ENCODE data around the gene DNAJC22. TPM values are rescaled to one million over a fixed set of nuclear protein-coding genes. Genes with fewer than 3 reads are reported as not detected.

DNAJC22 gene
- polyA plus RNA-seq, 1 donor from 2014 or later = 0.54 TPM

- no peak for TF ChIP-seq TAF1 (IDR thresholded peaks at IDR 0.05; ENCODE audit: low read depth)
- no peaks in the 10 kb centered on the region for H4K20me1 ChIP-seq (ENCODE audit: insufficient read depth)
- no peaks in the 10 kb centered on the region for H3K9me3 ChIP-seq (ENCODE audit: low read length)
- H3K79me2 ChIP-seq (replicated peaks; ENCODE audit: insufficient read depth, low read length) = no peaks in the 10 kb centered on the region
- H3K4me2 ChIP-seq (ENCODE audit: low read length) = no peak overlapping the region
- no peak overlapping the region for H3K27ac ChIP-seq (ENCODE audit: low read length)
- H3K9me2 ChIP-seq (ENCODE audit: insufficient read depth, low read length) = no peaks in the 10 kb centered on the region
- H3K36me3 ChIP-seq (ENCODE audit: insufficient read depth, low read length) = no peaks in the 10 kb centered on the region
- no peak overlapping the region for H3K9ac ChIP-seq (ENCODE audit: low read length)
- H3F3A ChIP-seq (ENCODE audit: insufficient read depth, low read length, poor library complexity, severe bottlenecking) = no peaks in the 10 kb centered on the region
- H3K27me3 ChIP-seq (ENCODE audit: insufficient read depth, low read depth, low read length) = no peaks in the 10 kb centered on the region
- no peak overlapping the region for H3K4me3 ChIP-seq (ENCODE audit: low read length)
- no peak overlapping the region for H2AFZ ChIP-seq (ENCODE audit: low read depth, low read length)
Measured at GRCh38 chr12:49325606-49326005, 21.1 kb upstream of the DNAJC22 start.

DNA sequence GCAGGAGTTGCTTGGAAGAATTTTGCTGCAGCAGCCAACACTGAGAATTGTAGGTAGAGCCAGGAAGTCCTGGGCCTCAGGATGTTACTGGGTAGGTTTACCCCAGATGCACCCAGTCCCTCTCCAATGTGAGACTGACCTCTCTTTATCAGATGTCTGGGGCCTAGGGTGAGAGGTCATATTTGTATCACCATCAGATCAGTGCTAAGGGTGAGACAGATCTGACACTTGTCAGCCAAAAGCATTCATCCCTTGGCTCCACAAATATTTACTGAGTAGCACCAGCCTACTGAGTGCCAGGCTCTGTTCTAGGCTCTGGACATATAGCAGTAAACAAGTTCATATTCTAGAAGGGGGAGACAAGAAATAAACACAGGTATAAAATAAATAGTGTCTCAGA, 19.3 kb upstream of the DNAJC22 start:
- Histone ChIP-seq H3K9me2 (ENCODE audit: insufficient read depth, low read length) (no peaks in the 10 kb centered on the region), H2AFZ (ENCODE audit: low read depth, low read length) (no peak overlapping the region), H4K20me1 (ENCODE audit: insufficient read depth) (no peaks in the 10 kb centered on the region), H3K27me3 (ENCODE audit: insufficient read depth, low read depth, low read length) (peaks cover 6% of the 10 kb centered on the region), H3F3A (ENCODE audit: insufficient read depth, low read length, poor library complexity, severe bottlenecking) (no peaks in the 10 kb centered on the region), H3K9me3 (ENCODE audit: low read length) (no peaks in the 10 kb centered on the region), H3K4me2 (ENCODE audit: low read length) (no peak overlapping the region), H3K4me3 (ENCODE audit: low read length) (no peak overlapping the region), H3K36me3 (ENCODE audit: insufficient read depth, low read length) (no peaks in the 10 kb centered on the region), H3K27ac (ENCODE audit: low read length) (no peak overlapping the region), H3K9ac (ENCODE audit: low read length) (no peak overlapping the region), H3K79me2 (replicated peaks; ENCODE audit: insufficient read depth, low read length) (no peaks in the 10 kb centered on the region)
- no peak for TF ChIP-seq RAD21 (conservative IDR thresholded peaks at IDR 0.05)
- TF ChIP-seq SMC3 (conservative IDR thresholded peaks at IDR 0.05; ENCODE audit: poor library complexity) = no peak
- TF ChIP-seq EZH2 (IDR thresholded peaks at IDR 0.05; ENCODE audit: borderline replicate concordance, insufficient read depth, low read length, poor library complexity, severe bottlenecking) = no peak
- no peak for TF ChIP-seq POLR2AphosphoS5 (IDR thresholded peaks at IDR 0.05)
- TF ChIP-seq, protein P1, sequence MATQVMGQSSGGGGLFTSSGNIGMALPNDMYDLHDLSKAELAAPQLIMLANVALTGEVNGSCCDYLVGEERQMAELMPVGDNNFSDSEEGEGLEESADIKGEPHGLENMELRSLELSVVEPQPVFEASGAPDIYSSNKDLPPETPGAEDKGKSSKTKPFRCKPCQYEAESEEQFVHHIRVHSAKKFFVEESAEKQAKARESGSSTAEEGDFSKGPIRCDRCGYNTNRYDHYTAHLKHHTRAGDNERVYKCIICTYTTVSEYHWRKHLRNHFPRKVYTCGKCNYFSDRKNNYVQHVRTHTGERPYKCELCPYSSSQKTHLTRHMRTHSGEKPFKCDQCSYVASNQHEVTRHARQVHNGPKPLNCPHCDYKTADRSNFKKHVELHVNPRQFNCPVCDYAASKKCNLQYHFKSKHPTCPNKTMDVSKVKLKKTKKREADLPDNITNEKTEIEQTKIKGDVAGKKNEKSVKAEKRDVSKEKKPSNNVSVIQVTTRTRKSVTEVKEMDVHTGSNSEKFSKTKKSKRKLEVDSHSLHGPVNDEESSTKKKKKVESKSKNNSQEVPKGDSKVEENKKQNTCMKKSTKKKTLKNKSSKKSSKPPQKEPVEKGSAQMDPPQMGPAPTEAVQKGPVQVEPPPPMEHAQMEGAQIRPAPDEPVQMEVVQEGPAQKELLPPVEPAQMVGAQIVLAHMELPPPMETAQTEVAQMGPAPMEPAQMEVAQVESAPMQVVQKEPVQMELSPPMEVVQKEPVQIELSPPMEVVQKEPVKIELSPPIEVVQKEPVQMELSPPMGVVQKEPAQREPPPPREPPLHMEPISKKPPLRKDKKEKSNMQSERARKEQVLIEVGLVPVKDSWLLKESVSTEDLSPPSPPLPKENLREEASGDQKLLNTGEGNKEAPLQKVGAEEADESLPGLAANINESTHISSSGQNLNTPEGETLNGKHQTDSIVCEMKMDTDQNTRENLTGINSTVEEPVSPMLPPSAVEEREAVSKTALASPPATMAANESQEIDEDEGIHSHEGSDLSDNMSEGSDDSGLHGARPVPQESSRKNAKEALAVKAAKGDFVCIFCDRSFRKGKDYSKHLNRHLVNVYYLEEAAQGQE (IDR thresholded peaks at IDR 0.05; ENCODE audit: borderline replicate concordance) = no peak
- no peak for TF ChIP-seq MXI1 (conservative IDR thresholded peaks at IDR 0.05; ENCODE audit: poor library complexity, severe bottlenecking)
- no peak for TF ChIP-seq EP300 (conservative IDR thresholded peaks at IDR 0.05; ENCODE audit: poor library complexity, severe bottlenecking)
- no peak for TF ChIP-seq TAF1 (IDR thresholded peaks at IDR 0.05; ENCODE audit: low read depth)
- TF ChIP-seq, protein P2, sequence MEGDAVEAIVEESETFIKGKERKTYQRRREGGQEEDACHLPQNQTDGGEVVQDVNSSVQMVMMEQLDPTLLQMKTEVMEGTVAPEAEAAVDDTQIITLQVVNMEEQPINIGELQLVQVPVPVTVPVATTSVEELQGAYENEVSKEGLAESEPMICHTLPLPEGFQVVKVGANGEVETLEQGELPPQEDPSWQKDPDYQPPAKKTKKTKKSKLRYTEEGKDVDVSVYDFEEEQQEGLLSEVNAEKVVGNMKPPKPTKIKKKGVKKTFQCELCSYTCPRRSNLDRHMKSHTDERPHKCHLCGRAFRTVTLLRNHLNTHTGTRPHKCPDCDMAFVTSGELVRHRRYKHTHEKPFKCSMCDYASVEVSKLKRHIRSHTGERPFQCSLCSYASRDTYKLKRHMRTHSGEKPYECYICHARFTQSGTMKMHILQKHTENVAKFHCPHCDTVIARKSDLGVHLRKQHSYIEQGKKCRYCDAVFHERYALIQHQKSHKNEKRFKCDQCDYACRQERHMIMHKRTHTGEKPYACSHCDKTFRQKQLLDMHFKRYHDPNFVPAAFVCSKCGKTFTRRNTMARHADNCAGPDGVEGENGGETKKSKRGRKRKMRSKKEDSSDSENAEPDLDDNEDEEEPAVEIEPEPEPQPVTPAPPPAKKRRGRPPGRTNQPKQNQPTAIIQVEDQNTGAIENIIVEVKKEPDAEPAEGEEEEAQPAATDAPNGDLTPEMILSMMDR (IDR thresholded peaks at IDR 0.05; ENCODE audit: poor library complexity, severe bottlenecking) = no peak

DNA sequence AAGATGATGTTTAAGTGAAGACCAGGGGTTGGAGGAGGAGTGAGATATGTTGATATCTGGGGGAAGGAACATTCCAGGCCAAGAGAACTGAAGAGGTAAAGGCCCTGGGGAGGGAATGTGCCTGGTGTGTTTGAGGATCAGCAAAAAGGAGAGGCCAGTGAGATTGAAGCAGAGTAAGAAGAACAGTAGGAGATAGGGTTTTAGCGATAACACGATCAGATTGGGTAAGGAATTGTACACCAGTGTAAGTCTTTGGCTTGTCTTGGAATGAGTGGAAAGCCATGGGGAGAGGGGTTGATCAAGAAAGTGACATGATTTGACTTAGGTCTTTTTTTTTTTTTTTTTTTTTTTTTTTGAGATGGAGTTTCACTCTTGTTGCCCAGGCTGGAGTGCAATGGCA, 18.8 kb upstream of the DNAJC22 start:
- H3F3A ChIP-seq (ENCODE audit: insufficient read depth, low read length, poor library complexity, severe bottlenecking) = no peaks in the 10 kb centered on the region

More for the DNA sequence above, 18.8 kb upstream of the DNAJC22 start:
- H2AFZ ChIP-seq (ENCODE audit: low read depth, low read length) = no peak overlapping the region
- H3K4me3 ChIP-seq (ENCODE audit: low read length) = no peak overlapping the region
- TF ChIP-seq MXI1 (conservative IDR thresholded peaks at IDR 0.05; ENCODE audit: poor library complexity, severe bottlenecking) = no peak
- no peak for TF ChIP-seq RAD21 (conservative IDR thresholded peaks at IDR 0.05)
- H3K4me2 ChIP-seq (ENCODE audit: low read length) = no peak overlapping the region
- no peaks in the 10 kb centered on the region for H3K9me2 ChIP-seq (ENCODE audit: insufficient read depth, low read length)
- no peaks in the 10 kb centered on the region for H3K9me3 ChIP-seq (ENCODE audit: low read length)
- H3K27me3 ChIP-seq (ENCODE audit: insufficient read depth, low read depth, low read length) = peaks cover 9% of the 10 kb centered on the region
- no peaks in the 10 kb centered on the region for H3K36me3 ChIP-seq (ENCODE audit: insufficient read depth, low read length)
- no peak overlapping the region for H3K27ac ChIP-seq (ENCODE audit: low read length)
- H4K20me1 ChIP-seq (ENCODE audit: insufficient read depth) = no peaks in the 10 kb centered on the region
- no peak overlapping the region for H3K9ac ChIP-seq (ENCODE audit: low read length)
- no peaks in the 10 kb centered on the region for H3K79me2 ChIP-seq (replicated peaks; ENCODE audit: insufficient read depth, low read length)
